ENCODE measurements around the gene CLTC. TPM values are rescaled to one million over a fixed set of nuclear protein-coding genes. Genes with fewer than 3 reads are reported as not detected.

CLTC gene
- total and polyA plus RNA-seq, 10 of the 15 experiments (the other 5 are each of a cell fraction or from before 2014, with no cell fraction given), result 77.5 to 188 (median 129) TPM

DNA sequence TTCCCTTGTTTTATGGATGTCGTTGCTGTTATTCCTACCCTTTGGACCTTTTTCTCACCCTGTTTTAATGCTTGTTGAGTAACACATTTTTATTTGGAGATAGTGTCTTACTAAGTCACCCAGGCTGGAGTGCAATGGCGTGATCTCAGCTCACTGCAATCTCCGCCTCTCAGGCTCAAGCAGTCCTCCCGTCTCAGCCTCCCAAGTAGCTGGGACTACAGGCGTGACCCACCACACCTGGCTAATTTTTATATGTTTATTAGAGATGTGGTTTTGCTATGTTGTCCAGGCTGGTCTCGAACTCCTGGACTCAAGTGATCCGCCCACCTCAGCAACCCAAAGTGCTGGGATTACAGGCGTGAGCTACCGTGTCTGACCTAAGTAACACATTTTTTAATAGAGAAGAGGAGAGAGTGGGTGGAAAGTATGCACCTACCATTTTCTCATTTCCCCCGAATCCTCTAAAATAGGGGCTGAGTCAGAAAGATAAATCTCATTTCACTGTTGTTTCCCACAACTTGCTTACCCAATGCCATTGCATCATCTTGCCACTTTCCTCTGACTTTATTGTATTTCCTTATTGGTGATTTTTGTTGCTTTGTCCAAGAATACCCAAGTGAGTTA, 47.3 kb upstream of the CLTC start (continued):
- TF ChIP-seq HDAC2 (IDR thresholded peaks at IDR 0.05), result no peak
- TF ChIP-seq, protein P1, sequence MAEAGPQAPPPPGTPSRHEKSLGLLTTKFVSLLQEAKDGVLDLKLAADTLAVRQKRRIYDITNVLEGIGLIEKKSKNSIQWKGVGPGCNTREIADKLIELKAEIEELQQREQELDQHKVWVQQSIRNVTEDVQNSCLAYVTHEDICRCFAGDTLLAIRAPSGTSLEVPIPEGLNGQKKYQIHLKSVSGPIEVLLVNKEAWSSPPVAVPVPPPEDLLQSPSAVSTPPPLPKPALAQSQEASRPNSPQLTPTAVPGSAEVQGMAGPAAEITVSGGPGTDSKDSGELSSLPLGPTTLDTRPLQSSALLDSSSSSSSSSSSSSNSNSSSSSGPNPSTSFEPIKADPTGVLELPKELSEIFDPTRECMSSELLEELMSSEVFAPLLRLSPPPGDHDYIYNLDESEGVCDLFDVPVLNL (IDR thresholded peaks at IDR 0.05; ENCODE audit: low read depth, low read length), result no peak
- TF ChIP-seq, protein P2, sequence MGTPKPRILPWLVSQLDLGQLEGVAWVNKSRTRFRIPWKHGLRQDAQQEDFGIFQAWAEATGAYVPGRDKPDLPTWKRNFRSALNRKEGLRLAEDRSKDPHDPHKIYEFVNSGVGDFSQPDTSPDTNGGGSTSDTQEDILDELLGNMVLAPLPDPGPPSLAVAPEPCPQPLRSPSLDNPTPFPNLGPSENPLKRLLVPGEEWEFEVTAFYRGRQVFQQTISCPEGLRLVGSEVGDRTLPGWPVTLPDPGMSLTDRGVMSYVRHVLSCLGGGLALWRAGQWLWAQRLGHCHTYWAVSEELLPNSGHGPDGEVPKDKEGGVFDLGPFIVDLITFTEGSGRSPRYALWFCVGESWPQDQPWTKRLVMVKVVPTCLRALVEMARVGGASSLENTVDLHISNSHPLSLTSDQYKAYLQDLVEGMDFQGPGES (IDR thresholded peaks at IDR 0.05), result no peak
- no peak for TF ChIP-seq FOS (IDR thresholded peaks at IDR 0.05; ENCODE audit: borderline replicate concordance, extremely low read depth, insufficient read length)
- TF ChIP-seq, protein P3, sequence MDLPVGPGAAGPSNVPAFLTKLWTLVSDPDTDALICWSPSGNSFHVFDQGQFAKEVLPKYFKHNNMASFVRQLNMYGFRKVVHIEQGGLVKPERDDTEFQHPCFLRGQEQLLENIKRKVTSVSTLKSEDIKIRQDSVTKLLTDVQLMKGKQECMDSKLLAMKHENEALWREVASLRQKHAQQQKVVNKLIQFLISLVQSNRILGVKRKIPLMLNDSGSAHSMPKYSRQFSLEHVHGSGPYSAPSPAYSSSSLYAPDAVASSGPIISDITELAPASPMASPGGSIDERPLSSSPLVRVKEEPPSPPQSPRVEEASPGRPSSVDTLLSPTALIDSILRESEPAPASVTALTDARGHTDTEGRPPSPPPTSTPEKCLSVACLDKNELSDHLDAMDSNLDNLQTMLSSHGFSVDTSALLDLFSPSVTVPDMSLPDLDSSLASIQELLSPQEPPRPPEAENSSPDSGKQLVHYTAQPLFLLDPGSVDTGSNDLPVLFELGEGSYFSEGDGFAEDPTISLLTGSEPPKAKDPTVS (IDR thresholded peaks at IDR 0.05; ENCODE audit: low read depth, low read length), result no peak
- no peak for TF ChIP-seq SIX5 (IDR thresholded peaks at IDR 0.05; ENCODE audit: low read depth, low read length, severe bottlenecking)
- no peak for TF ChIP-seq SMC3 (IDR thresholded peaks at IDR 0.05; ENCODE audit: borderline replicate concordance, low read length)
- TF ChIP-seq ZBED1 (IDR thresholded peaks at IDR 0.05; ENCODE audit: borderline replicate concordance), result no peak
- TF ChIP-seq, protein P4, sequence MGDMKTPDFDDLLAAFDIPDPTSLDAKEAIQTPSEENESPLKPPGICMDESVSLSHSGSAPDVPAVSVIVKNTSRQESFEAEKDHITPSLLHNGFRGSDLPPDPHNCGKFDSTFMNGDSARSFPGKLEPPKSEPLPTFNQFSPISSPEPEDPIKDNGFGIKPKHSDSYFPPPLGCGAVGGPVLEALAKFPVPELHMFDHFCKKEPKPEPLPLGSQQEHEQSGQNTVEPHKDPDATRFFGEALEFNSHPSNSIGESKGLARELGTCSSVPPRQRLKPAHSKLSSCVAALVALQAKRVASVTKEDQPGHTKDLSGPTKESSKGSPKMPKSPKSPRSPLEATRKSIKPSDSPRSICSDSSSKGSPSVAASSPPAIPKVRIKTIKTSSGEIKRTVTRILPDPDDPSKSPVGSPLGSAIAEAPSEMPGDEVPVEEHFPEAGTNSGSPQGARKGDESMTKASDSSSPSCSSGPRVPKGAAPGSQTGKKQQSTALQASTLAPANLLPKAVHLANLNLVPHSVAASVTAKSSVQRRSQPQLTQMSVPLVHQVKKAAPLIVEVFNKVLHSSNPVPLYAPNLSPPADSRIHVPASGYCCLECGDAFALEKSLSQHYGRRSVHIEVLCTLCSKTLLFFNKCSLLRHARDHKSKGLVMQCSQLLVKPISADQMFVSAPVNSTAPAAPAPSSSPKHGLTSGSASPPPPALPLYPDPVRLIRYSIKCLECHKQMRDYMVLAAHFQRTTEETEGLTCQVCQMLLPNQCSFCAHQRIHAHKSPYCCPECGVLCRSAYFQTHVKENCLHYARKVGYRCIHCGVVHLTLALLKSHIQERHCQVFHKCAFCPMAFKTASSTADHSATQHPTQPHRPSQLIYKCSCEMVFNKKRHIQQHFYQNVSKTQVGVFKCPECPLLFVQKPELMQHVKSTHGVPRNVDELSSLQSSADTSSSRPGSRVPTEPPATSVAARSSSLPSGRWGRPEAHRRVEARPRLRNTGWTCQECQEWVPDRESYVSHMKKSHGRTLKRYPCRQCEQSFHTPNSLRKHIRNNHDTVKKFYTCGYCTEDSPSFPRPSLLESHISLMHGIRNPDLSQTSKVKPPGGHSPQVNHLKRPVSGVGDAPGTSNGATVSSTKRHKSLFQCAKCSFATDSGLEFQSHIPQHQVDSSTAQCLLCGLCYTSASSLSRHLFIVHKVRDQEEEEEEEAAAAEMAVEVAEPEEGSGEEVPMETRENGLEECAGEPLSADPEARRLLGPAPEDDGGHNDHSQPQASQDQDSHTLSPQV (IDR thresholded peaks at IDR 0.05), result no peak
- TF ChIP-seq, protein P5, sequence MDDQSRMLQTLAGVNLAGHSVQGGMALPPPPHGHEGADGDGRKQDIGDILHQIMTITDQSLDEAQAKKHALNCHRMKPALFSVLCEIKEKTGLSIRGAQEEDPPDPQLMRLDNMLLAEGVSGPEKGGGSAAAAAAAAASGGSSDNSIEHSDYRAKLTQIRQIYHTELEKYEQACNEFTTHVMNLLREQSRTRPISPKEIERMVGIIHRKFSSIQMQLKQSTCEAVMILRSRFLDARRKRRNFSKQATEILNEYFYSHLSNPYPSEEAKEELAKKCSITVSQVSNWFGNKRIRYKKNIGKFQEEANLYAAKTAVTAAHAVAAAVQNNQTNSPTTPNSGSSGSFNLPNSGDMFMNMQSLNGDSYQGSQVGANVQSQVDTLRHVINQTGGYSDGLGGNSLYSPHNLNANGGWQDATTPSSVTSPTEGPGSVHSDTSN (IDR thresholded peaks at IDR 0.05; ENCODE audit: insufficient replicate concordance, low read depth, low read length), result no peak
- TF ChIP-seq SUPT20H (IDR thresholded peaks at IDR 0.05; ENCODE audit: borderline replicate concordance, control insufficient read depth, low read depth, low read length), result no peak
- TF ChIP-seq, protein P6, sequence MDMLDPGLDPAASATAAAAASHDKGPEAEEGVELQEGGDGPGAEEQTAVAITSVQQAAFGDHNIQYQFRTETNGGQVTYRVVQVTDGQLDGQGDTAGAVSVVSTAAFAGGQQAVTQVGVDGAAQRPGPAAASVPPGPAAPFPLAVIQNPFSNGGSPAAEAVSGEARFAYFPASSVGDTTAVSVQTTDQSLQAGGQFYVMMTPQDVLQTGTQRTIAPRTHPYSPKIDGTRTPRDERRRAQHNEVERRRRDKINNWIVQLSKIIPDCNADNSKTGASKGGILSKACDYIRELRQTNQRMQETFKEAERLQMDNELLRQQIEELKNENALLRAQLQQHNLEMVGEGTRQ (IDR thresholded peaks at IDR 0.05; ENCODE audit: borderline replicate concordance, low read depth, low read length), result no peak
- TF ChIP-seq, protein P7, sequence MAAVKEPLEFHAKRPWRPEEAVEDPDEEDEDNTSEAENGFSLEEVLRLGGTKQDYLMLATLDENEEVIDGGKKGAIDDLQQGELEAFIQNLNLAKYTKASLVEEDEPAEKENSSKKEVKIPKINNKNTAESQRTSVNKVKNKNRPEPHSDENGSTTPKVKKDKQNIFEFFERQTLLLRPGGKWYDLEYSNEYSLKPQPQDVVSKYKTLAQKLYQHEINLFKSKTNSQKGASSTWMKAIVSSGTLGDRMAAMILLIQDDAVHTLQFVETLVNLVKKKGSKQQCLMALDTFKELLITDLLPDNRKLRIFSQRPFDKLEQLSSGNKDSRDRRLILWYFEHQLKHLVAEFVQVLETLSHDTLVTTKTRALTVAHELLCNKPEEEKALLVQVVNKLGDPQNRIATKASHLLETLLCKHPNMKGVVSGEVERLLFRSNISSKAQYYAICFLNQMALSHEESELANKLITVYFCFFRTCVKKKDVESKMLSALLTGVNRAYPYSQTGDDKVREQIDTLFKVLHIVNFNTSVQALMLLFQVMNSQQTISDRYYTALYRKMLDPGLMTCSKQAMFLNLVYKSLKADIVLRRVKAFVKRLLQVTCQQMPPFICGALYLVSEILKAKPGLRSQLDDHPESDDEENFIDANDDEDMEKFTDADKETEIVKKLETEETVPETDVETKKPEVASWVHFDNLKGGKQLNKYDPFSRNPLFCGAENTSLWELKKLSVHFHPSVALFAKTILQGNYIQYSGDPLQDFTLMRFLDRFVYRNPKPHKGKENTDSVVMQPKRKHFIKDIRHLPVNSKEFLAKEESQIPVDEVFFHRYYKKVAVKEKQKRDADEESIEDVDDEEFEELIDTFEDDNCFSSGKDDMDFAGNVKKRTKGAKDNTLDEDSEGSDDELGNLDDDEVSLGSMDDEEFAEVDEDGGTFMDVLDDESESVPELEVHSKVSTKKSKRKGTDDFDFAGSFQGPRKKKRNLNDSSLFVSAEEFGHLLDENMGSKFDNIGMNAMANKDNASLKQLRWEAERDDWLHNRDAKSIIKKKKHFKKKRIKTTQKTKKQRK (IDR thresholded peaks at IDR 0.05; ENCODE audit: low read depth, low read length), result no peak
- no peak for TF ChIP-seq ZZZ3 (IDR thresholded peaks at IDR 0.05; ENCODE audit: control insufficient read depth, insufficient read length, low read depth)
- no peak for TF ChIP-seq POLR2AphosphoS2 (IDR thresholded peaks at IDR 0.05; ENCODE audit: low read depth, low read length)
